Measurements from ENCODE around the gene MMP17. TPM values are rescaled to one million over a fixed set of nuclear protein-coding genes. Genes with fewer than 3 reads are reported as not detected.

The MMP17 gene
- total RNA-seq, 1 experiment from 2014 or later, result 0.61 TPM

- H3K9me3 Mint-ChIP-seq (ENCODE audit: low read depth, unreplicated experiment), result no peaks in the 10 kb centered on the region
- BruUV-seq (replicated peaks), result no TSS peak
- DNase-seq, result no peak
- H3K27ac Mint-ChIP-seq (ENCODE audit: unreplicated experiment), result peak overlapping the region; percentile 96
- intact Hi-C loops (cut with micrococcal nuclease; ENCODE audit: unreplicated experiment), result no loop called here
- CTCF ChIA-PET, result interaction anchor here (0.6 kb wide), 1 partner anchor 88 kb away, joined by 5 read pairs; the partner anchor contains the start of gene EP400
- peaks cover 61% of the 10 kb centered on the region for H3K4me1 Mint-ChIP-seq (ENCODE audit: low read depth, unreplicated experiment)
- H3K4me3 Mint-ChIP-seq (ENCODE audit: low read depth, unreplicated experiment), result peak overlapping the region; percentile 64
- H3K27me3 Mint-ChIP-seq (ENCODE audit: unreplicated experiment), result peaks cover 14% of the 10 kb centered on the region
- no peak for TF ChIP-seq CTCF (IDR thresholded peaks at IDR 0.05; ENCODE audit: unreplicated experiment)
- H3K36me3 Mint-ChIP-seq (ENCODE audit: insufficient read depth, unreplicated experiment), result peaks cover 25% of the 10 kb centered on the region
These were observed 33.3 kb downstream of the MMP17 start for GRCh38 chr12:131861261-131862083.

- peak overlapping the region; percentile 96 for H3K27ac Mint-ChIP-seq (ENCODE audit: unreplicated experiment)
- TF ChIP-seq CTCF (IDR thresholded peaks at IDR 0.05; ENCODE audit: unreplicated experiment), result no peak
- CTCF ChIA-PET, result interaction anchor here (0.6 kb wide), 1 partner anchor 88 kb away, joined by 5 read pairs; the partner anchor contains the start of gene EP400
- no peak for DNase-seq
- peaks cover 8% of the 10 kb centered on the region for H3K27me3 Mint-ChIP-seq (ENCODE audit: unreplicated experiment)
- H3K4me3 Mint-ChIP-seq (ENCODE audit: low read depth, unreplicated experiment), result no peak overlapping the region
- no TSS peak for BruUV-seq (replicated peaks)
- peaks cover 55% of the 10 kb centered on the region for H3K4me1 Mint-ChIP-seq (ENCODE audit: low read depth, unreplicated experiment)
- peaks cover 25% of the 10 kb centered on the region for H3K36me3 Mint-ChIP-seq (ENCODE audit: insufficient read depth, unreplicated experiment)
- no peaks in the 10 kb centered on the region for H3K9me3 Mint-ChIP-seq (ENCODE audit: low read depth, unreplicated experiment)
- intact Hi-C loops (cut with micrococcal nuclease; ENCODE audit: unreplicated experiment), result no loop called here
These were observed 33.9 kb downstream of the MMP17 start for GRCh38 chr12:131862084-131862441.

- CTCF ChIA-PET, result no interaction called here
- Mint-ChIP-seq H3K36me3 (ENCODE audit: insufficient read depth, unreplicated experiment) (peaks cover 20% of the 10 kb centered on the region), H3K4me3 (ENCODE audit: low read depth, unreplicated experiment) (no peak overlapping the region), H3K27ac (ENCODE audit: unreplicated experiment) (peak overlapping the region; percentile 8), H3K27me3 (ENCODE audit: unreplicated experiment) (peaks cover 3% of the 10 kb centered on the region), H3K4me1 (ENCODE audit: low read depth, unreplicated experiment) (peaks cover 50% of the 10 kb centered on the region), H3K9me3 (ENCODE audit: low read depth, unreplicated experiment) (no peaks in the 10 kb centered on the region)
- intact Hi-C loops (cut with micrococcal nuclease; ENCODE audit: unreplicated experiment), result no loop called here
- no TSS peak for BruUV-seq (replicated peaks)
- TF ChIP-seq CTCF (IDR thresholded peaks at IDR 0.05; ENCODE audit: unreplicated experiment), result no peak
- DNase-seq, result no peak
These were observed 34.4 kb downstream of the MMP17 start for GRCh38 chr12:131862600-131862993.

- Mint-ChIP-seq H3K9me3 (ENCODE audit: low read depth, unreplicated experiment) (no peaks in the 10 kb centered on the region), H3K36me3 (ENCODE audit: insufficient read depth, unreplicated experiment) (peaks cover 15% of the 10 kb centered on the region), H3K4me1 (ENCODE audit: low read depth, unreplicated experiment) (peaks cover 44% of the 10 kb centered on the region), H3K4me3 (ENCODE audit: low read depth, unreplicated experiment) (no peak overlapping the region), H3K27ac (ENCODE audit: unreplicated experiment) (peak overlapping the region; percentile 8), H3K27me3 (ENCODE audit: unreplicated experiment) (no peaks in the 10 kb centered on the region)
- intact Hi-C loops (cut with micrococcal nuclease; ENCODE audit: unreplicated experiment), result no loop called here
- no TSS peak for BruUV-seq (replicated peaks)
- CTCF ChIA-PET, result no interaction called here
- TF ChIP-seq CTCF (IDR thresholded peaks at IDR 0.05; ENCODE audit: unreplicated experiment), result no peak
- DNase-seq, result no peak
These were observed 35.0 kb downstream of the MMP17 start for GRCh38 chr12:131862994-131863710.

Data from Calu3 (cell line).